Lower leg skin (tissue), 3 donors: Measurements from ENCODE around the gene HLA-E.

Source experiments
- CTCF ChIP-seq, 3 donors: fragments of 450-650 bp; IDR thresholded peaks; one replicate each; pipeline ENCODE4 v1.5.1; 2016; ENCODE audit warnings: antibody characterized with exemption in 3 of 3, mild to moderate bottlenecking in 3 of 3, moderate library complexity in 2 of 3
- POLR2A ChIP-seq, 2 donors: fragments of 450-650 bp; IDR thresholded peaks; one replicate each; pipeline ENCODE4 v1.6.1; 2016 to 2017; ENCODE audit warnings: antibody characterized with exemption in 2 of 2, mild to moderate bottlenecking in 1 of 2, moderate library complexity in 1 of 2

- TF ChIP-seq CTCF (IDR thresholded peaks at IDR 0.05) (no peak), POLR2A (IDR thresholded peaks at IDR 0.05) (no peak)
Measured at GRCh38 chr6:30481211-30481964, 7.9 kb upstream of the HLA-E start.
